Stimulated activated memory B cell treated with anti-CD40 and anti-IgM and Interleukin-4, amounts not matched to agents 10 μg/mL and 1 μg/mL and 100 μg/mL, for 72 hours (primary cell): ENCODE results near the gene TMOD1.
"Not testable (repeated sequence)": the region's sequence is repeated elsewhere in the genome, so short reads cannot be mapped to it uniquely, and the experiment has no call there.

Experiments
- ATAC-seq: fragments of 150-1000 bp; cut with Tn5 transposase; 2 replicates; pipeline ENCODE4 v1.10.0; 2021
- H3K27ac Mint-ChIP-seq: one replicate; pipeline ENCODE4 v1.8.0; 2022; ENCODE audit warnings: mild to moderate bottlenecking, mixed read lengths
- H3K27me3 Mint-ChIP-seq: one replicate; pipeline ENCODE4 v1.8.0; 2022; ENCODE audit warnings: mixed read lengths
- H3K36me3 Mint-ChIP-seq: one replicate; pipeline ENCODE4 v1.8.0; 2022; ENCODE audit warnings: mixed read lengths
- H3K4me1 Mint-ChIP-seq: one replicate; pipeline ENCODE4 v1.8.0; 2022; ENCODE audit warnings: mixed read lengths
- H3K4me3 Mint-ChIP-seq: one replicate; pipeline ENCODE4 v1.8.0; 2022; ENCODE audit warnings: mild to moderate bottlenecking, moderate library complexity, mixed read lengths
- H3K9me3 Mint-ChIP-seq: one replicate; pipeline ENCODE4 v1.8.0; 2022; ENCODE audit warnings: mixed read lengths

The TMOD1 gene

DNA sequence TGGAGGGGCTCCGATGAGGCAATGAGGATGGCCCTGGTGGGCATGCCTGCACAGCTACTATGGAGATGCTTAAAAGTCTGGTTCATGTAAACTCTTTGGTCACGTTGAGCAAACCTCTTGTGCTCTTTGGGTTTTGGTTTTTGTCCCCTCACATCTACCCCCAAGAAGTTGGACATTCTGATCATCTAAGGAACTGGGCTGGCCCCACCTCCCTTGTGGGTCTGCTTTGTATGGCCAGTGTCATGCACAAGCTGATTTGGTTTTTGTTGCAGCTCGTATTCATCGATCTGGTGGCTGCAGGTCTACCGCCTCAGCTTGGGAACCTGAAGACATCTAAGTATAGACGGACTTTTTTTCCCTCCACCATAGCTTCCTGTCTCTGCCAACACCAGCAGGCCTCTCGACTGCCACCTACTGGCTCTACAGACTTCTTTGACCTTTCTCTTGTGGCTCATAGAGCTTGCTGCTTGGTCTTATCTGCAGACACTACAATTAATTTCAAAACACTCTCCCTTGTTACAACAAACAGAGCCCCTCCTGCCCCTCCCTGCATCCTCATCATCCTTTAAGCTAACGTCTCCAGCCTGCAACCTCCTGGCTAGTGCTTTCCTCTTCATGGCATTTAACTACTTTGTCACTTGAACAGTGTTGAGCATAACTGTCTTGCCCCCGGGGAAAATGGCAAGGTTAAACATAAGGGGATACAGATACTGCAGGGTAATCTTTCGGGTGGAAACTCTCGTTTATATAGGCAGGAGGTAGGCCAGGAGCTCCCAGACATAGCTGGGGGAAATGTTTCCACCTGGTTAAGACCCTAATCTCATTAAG lies 97.2 kb downstream of the TMOD1 start:
- Mint-ChIP-seq H3K9me3 (no peaks in the 10 kb centered on the region), H3K27me3 (no peaks in the 10 kb centered on the region), H3K27ac (no peak overlapping the region), H3K36me3 (peaks cover 31% of the 10 kb centered on the region), H3K4me3 (peak overlapping the region; percentile 47), H3K4me1 (peaks cover 10% of the 10 kb centered on the region)
- ATAC-seq: peak; percentile 84

GRCh38 chr9:97599314-97599846 lies 97.9 kb downstream of the TMOD1 start:
- H3K27me3 Mint-ChIP-seq: no peaks in the 10 kb centered on the region
- H3K4me1 Mint-ChIP-seq: peaks cover 6% of the 10 kb centered on the region
- no peaks in the 10 kb centered on the region for H3K9me3 Mint-ChIP-seq
- ATAC-seq: no peak
- peaks cover 31% of the 10 kb centered on the region for H3K36me3 Mint-ChIP-seq
- H3K27ac Mint-ChIP-seq: no peak overlapping the region
- no peak overlapping the region for H3K4me3 Mint-ChIP-seq

- Mint-ChIP-seq H3K27ac (no peak overlapping the region), H3K9me3 (no peaks in the 10 kb centered on the region), H3K4me1 (peaks cover 6% of the 10 kb centered on the region), H3K4me3 (no peak overlapping the region), H3K27me3 (no peaks in the 10 kb centered on the region), H3K36me3 (peaks cover 44% of the 10 kb centered on the region)
- no peak for ATAC-seq
Measured at GRCh38 chr9:97600531-97601227, 99.2 kb downstream of the TMOD1 start.

DNA sequence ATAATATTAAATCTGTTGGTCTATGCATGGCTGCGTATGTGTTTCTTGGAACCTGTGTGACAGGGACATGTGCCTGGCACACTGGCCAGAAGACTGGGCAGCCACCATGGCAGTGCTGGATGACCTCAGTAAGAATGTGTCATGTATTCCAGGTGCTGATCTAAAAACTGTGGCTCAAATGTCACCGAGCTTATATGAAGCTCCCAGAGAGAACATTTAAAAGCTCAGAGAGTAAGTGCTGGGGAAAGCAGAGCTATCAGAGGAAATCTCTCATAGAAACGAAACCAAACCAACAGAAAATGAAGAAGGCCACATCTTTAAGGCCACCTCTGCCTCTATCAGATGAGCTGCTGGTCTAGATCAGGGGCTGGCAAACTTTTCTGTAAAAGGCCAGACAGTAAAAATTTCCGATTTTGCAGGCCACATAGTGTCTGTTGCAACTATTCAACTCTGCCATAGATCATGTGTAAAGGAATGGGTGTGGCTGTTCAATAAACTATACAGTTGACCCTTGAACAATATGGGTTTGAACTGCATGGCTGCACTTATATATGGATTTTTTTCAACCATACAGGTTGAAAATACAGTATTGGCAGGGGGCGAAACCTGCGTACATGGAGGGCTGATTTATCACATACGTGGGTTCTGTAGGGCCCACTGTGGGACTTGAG lies 99.9 kb downstream of the TMOD1 start:
- ATAC-seq: no peak
- no peaks in the 10 kb centered on the region for H3K9me3 Mint-ChIP-seq
- H3K4me1 Mint-ChIP-seq: peaks cover 6% of the 10 kb centered on the region
- H3K4me3 Mint-ChIP-seq: no peak overlapping the region
- H3K36me3 Mint-ChIP-seq: peaks cover 48% of the 10 kb centered on the region
- H3K27ac Mint-ChIP-seq: no peak overlapping the region
- no peaks in the 10 kb centered on the region for H3K27me3 Mint-ChIP-seq

GRCh38 chr9:97602430-97602829 lies 101.0 kb downstream of the TMOD1 start:
- Mint-ChIP-seq H3K4me1 (peaks cover 6% of the 10 kb centered on the region), H3K4me3 (no peak overlapping the region), H3K9me3 (no peaks in the 10 kb centered on the region), H3K27ac (no peak overlapping the region), H3K27me3 (no peaks in the 10 kb centered on the region), H3K36me3 (peaks cover 55% of the 10 kb centered on the region)
- no peak for ATAC-seq

- no peaks in the 10 kb centered on the region for H3K9me3 Mint-ChIP-seq
- ATAC-seq: no peak
- no peaks in the 10 kb centered on the region for H3K27me3 Mint-ChIP-seq
- no peak overlapping the region for H3K4me3 Mint-ChIP-seq
- peaks cover 60% of the 10 kb centered on the region for H3K36me3 Mint-ChIP-seq
- no peak overlapping the region for H3K27ac Mint-ChIP-seq
- no peaks in the 10 kb centered on the region for H3K4me1 Mint-ChIP-seq
Measured at GRCh38 chr9:97604901-97605645, 103.6 kb downstream of the TMOD1 start.

GRCh38 chr9:97615439-97616072 lies 114.1 kb downstream of the TMOD1 start:
- H3K4me3 Mint-ChIP-seq: no peak overlapping the region
- H3K27me3 Mint-ChIP-seq: no peaks in the 10 kb centered on the region
- H3K9me3 Mint-ChIP-seq: no peaks in the 10 kb centered on the region
- no peak overlapping the region for H3K27ac Mint-ChIP-seq
- H3K4me1 Mint-ChIP-seq: peaks cover 21% of the 10 kb centered on the region
- no peak for ATAC-seq
- peaks cover 49% of the 10 kb centered on the region for H3K36me3 Mint-ChIP-seq

DNA sequence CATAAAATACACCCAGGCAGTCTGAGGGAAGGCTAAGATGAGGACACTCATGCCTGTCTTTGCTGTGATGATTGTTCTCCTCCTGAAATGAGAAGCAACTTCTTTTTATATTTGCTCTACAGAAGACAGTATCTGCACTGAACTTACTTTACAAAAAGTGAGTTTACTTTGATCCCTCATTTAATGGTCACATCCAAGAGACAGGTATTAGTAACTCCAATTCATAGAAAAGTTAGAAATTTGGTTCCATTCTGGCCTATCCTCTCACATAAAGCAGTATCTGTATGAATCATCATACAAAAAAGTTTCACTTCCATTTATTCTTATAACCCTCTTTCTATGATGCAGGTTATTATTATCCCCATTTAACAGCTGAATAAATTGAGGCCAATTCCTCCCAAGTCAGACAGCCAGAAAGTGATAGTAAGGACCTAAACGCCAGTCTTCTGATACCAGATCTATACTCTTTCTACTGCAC lies 116.5 kb downstream of the TMOD1 start:
- H3K9me3 Mint-ChIP-seq: no peaks in the 10 kb centered on the region
- H3K4me3 Mint-ChIP-seq: no peak overlapping the region
- peak; percentile 59 for ATAC-seq
- H3K36me3 Mint-ChIP-seq: peaks cover 55% of the 10 kb centered on the region
- peaks cover 21% of the 10 kb centered on the region for H3K4me1 Mint-ChIP-seq
- peak overlapping the region; percentile 33 for H3K27ac Mint-ChIP-seq
- no peaks in the 10 kb centered on the region for H3K27me3 Mint-ChIP-seq

DNA sequence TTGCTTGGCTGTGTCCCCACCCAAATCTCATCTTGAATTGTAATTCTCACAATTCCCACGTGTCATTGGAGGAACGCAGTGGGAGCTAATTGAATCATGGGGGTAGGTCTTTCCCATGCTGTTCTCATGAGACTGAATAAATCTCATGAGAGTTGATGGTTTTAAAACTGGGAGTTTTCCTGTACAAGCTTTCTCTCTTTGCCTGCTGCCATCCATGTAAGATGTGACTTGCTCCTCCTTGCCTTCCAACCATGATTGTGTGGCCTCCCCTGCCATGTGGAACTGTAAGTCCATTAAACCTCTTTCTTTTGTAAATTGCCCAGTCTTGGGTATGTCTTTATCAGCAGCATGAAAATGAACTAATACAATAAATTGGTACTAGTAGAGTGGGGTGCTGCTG lies 118.6 kb downstream of the TMOD1 start:
- H3K36me3 Mint-ChIP-seq: peaks cover 75% of the 10 kb centered on the region
- not testable (repeated sequence) for ATAC-seq, H3K27me3 Mint-ChIP-seq, H3K9me3 Mint-ChIP-seq, H3K27ac Mint-ChIP-seq, H3K4me3 Mint-ChIP-seq
- H3K4me1 Mint-ChIP-seq: peaks cover 21% of the 10 kb centered on the region

- H3K9me3 Mint-ChIP-seq, ATAC-seq, H3K4me3 Mint-ChIP-seq, H3K27ac Mint-ChIP-seq, H3K27me3 Mint-ChIP-seq: not testable (repeated sequence)
- Mint-ChIP-seq H3K4me1 (peaks cover 13% of the 10 kb centered on the region), H3K36me3 (peaks cover 62% of the 10 kb centered on the region)
Measured at GRCh38 chr9:97622483-97622882, 121.0 kb downstream of the TMOD1 start.

GRCh38 chr9:97623946-97624345 lies 122.5 kb downstream of the TMOD1 start:
- H3K9me3 Mint-ChIP-seq: no peaks in the 10 kb centered on the region
- no peak overlapping the region for H3K4me3 Mint-ChIP-seq
- peaks cover under 1% of the 10 kb centered on the region for H3K4me1 Mint-ChIP-seq
- no peaks in the 10 kb centered on the region for H3K27me3 Mint-ChIP-seq
- no peak overlapping the region for H3K27ac Mint-ChIP-seq
- peaks cover 50% of the 10 kb centered on the region for H3K36me3 Mint-ChIP-seq
- ATAC-seq: no peak

GRCh38 chr9:97625620-97626019 lies 124.2 kb downstream of the TMOD1 start:
- H3K27me3 Mint-ChIP-seq: no peaks in the 10 kb centered on the region
- H3K4me3 Mint-ChIP-seq: no peak overlapping the region
- H3K9me3 Mint-ChIP-seq: no peaks in the 10 kb centered on the region
- ATAC-seq: no peak
- H3K27ac Mint-ChIP-seq: no peak overlapping the region
- H3K36me3 Mint-ChIP-seq: peaks cover 43% of the 10 kb centered on the region
- peaks cover 8% of the 10 kb centered on the region for H3K4me1 Mint-ChIP-seq

DNA sequence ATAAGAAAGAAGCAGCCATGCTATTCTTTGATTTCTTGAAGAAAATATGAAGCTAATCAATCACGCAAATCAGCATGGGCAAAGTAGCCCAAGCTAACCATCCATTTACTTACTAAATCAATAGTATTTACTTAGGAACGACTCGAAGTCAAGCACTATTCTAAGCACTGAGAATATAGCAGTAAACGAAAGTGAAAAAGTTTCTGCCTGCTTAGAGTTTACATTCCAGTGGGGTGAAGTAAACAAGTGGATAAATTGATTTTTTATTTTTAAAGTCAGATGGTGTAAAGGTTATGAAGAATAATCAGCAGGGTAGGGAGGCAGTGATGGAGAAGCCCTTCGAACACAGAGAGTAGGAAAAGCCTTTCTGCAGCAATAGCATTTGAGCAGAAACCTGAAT lies 126.2 kb downstream of the TMOD1 start:
- no peaks in the 10 kb centered on the region for H3K27me3 Mint-ChIP-seq
- H3K27ac Mint-ChIP-seq: no peak overlapping the region
- peaks cover 24% of the 10 kb centered on the region for H3K36me3 Mint-ChIP-seq
- no peak for ATAC-seq
- peaks cover 21% of the 10 kb centered on the region for H3K4me1 Mint-ChIP-seq
- H3K9me3 Mint-ChIP-seq: no peaks in the 10 kb centered on the region
- H3K4me3 Mint-ChIP-seq: no peak overlapping the region

DNA sequence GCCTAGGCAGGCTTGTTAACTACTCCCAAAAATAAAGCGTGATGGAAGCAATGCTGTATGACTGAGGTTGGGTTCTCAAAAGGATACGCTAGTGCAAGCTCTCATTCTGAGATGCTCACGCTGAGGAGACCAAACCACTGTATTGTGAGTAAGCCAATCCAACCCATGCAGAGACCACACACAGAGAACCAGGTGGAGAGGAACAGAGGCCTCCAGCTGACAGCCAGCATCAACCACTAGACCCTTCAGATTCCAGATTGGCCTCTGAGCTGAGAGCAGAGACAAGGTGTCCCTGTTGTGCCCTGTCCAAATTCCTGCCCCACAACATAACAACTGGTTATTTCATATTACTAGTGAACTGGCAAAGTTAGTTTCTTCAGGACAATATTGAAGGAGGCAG lies 127.2 kb downstream of the TMOD1 start:
- Mint-ChIP-seq H3K27ac (no peak overlapping the region), H3K36me3 (peaks cover 16% of the 10 kb centered on the region), H3K4me3 (no peak overlapping the region), H3K9me3 (no peaks in the 10 kb centered on the region), H3K4me1 (peaks cover 22% of the 10 kb centered on the region), H3K27me3 (no peaks in the 10 kb centered on the region)
- ATAC-seq: no peak
